ENCODE results near the gene PIEZO1.

GRCh38 chr16:88720396-88720970 is 64.5 kb downstream of the PIEZO1 start:
- TF ChIP-seq POLR2A (IDR thresholded peaks at IDR 0.05) = no peak
- TF ChIP-seq CTCF (IDR thresholded peaks at IDR 0.05) = no peak

Data from lower leg skin (tissue), 3 donors.